Psoas muscle (tissue), 8 donors: Measurements from ENCODE around the gene APBB1IP. TPM values are rescaled to one million over a fixed set of nuclear protein-coding genes. Genes with fewer than 3 reads are reported as not detected.

Experiments used
- ATAC-seq, 4 donors: fragments of 200-7000 bp; cut with Tn5 transposase; one replicate each; pipeline ENCODE4 v1.9.1; 2020; ENCODE audit warnings: moderate library complexity in 3 of 4, mild to moderate bottlenecking in 2 of 4
- DNase-seq, 2 donors: peaks; one replicate each; pipeline ENCODE4 v3.0.0-alpha.2; 2020
- H3K27ac ChIP-seq: fragments of 200-600 bp; one replicate; pipeline ENCODE4 v1.8.0; 2022
- H3K27me3 ChIP-seq, 3 donors: fragments of 200-600 bp in 1 of 3; one replicate each; pipeline versions ENCODE4 v1.6.1 to v1.8.0; 2013 to 2022; ENCODE audit warnings: low read length in 2 of 3, mild to moderate bottlenecking in 2 of 3, moderate library complexity in 1 of 3; ENCODE audit not compliant: insufficient read depth in 3 of 3
- H3K36me3 ChIP-seq, 2 donors: fragments of 200-600 bp in 1 of 2; one replicate each; pipeline versions ENCODE4 v1.6.1 to v1.8.0; 2013 to 2022; ENCODE audit warnings: low read depth in 1 of 2, mild to moderate bottlenecking in 1 of 2, moderate library complexity in 1 of 2; ENCODE audit not compliant: insufficient read depth in 1 of 2
- H3K4me1 ChIP-seq: fragments of 200-600 bp; one replicate; pipeline ENCODE4 v1.8.0; 2022
- H3K4me3 ChIP-seq: fragments of 200-600 bp; one replicate; pipeline ENCODE4 v1.8.0; 2022; ENCODE audit warnings: mild to moderate bottlenecking
- H3K9me3 ChIP-seq: fragments of 200-600 bp; one replicate; pipeline ENCODE4 v1.8.0; 2022
- CTCF ChIP-seq: fragments of 200-600 bp; IDR thresholded peaks from one replicate; pipeline ENCODE4 v1.8.0; 2022; ENCODE audit warnings: antibody characterized with exemption
- WGBS, 3 donors: extraction: QIAGEN DNeasy Blood & Tissue Kit; methylation state at CpG; one replicate each; pipeline versions ENCODE4 v1.1.6 to v1.1.7; 2013; 5-methylcytosine and 5-hydroxymethylcytosine counted together
- intact Hi-C, 2 donors: fragments of 100-400 bp; cut with DNase I; formaldehyde crosslinking; loops; one replicate each; pipeline versions ENCODE4 v1.11.0 to v1.14.2; 2022
- polyA plus RNA-seq, 3 donors: library from polyadenylated mRNA; stranded (reverse); fragments of 200-250 nt; gene quantifications; one replicate each; pipeline ENCODE4 v1.2.3, GENCODE V29; 2013
- total RNA-seq, 4 donors: library from RNA; stranded (reverse); fragmentation: NEBNext Ultra II Directional in 2 of 4; extraction: Animal tissue kit (Norgen Biotek cat#: 25700) in 2 of 4; gene quantifications; one replicate each; pipeline versions ENCODE4 v1.2.1 to v1.2.4, GENCODE V29; 2021 to 2023
- donor health status: healthy with polysubstance abuse.
- donor health status: DM: no; HTN: no; CAD: no; lungs with moderate emphysema.
- donor health status: Bipolar disorder and iron deficiency.
- donor health status: healthy.
- donor health status: DM: yes; HTN: yes; CAD: no.
- donor health status: DM: no; HTN: no; CAD: no.
- donor health status: DM: no; HTN: no; CAD: no.
- donor health status: DM: yes; HTN: yes; CAD: no.

Gene APBB1IP
- total and polyA plus RNA-seq, 7 donors = 0.25 to 2.8 (median 0.86) TPM

DNA sequence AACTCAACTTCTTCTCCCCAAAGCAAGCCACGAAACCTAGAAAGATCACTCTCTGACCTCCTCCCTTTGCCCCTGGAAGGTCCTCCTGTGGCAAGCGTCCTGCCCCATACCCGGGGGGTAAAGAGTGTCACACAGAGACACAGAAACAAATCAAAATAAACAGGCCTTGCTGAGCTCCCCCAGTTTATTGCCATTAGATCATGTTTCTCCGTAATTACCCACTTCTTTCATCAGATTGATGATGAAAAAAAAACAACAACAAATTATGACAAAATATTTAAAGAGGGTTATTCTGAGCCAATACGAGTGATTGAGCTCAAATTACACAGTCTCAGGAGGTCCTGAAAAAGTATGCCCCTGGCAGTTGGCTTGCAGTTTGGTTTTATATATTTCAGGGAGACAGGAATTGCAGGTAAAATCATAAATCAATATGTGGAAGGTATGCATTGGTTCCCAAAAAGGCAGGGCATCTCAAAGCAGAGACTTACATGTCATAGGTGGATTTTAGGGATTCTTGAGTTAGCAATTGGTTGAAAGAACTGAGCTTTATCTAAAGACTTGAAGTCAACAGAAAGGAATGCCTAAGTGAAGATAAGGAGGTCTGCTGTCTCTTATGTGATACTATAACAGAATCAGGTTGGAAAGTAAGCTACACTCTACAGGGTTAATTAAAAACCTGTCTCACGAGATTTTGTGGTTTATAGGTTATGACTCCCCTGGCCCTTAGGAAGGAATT is 86.2 kb downstream of the APBB1IP start:
- no peaks in the 10 kb centered on the region for H3K27me3 ChIP-seq
- ATAC-seq (no peak), DNase-seq (no peak)
- intact Hi-C loops = no loop called here
- no peaks in the 10 kb centered on the region for H3K4me1 ChIP-seq
- no peak overlapping the region for H3K4me3 ChIP-seq
- H3K27ac ChIP-seq = no peak overlapping the region
- 24 to 35% (median 30%) methylated on average over 6 of the region's 6 CpGs for WGBS, 3 donors
- no peak for TF ChIP-seq CTCF
- H3K9me3 ChIP-seq = no peaks in the 10 kb centered on the region
- no peaks in the 10 kb centered on the region for H3K36me3 ChIP-seq

GRCh38 chr10:26525586-26525985 is 87.4 kb downstream of the APBB1IP start:
- Histone ChIP-seq H3K27me3 (no peaks in the 10 kb centered on the region), H3K27ac (no peak overlapping the region), H3K4me3 (no peak overlapping the region), H3K9me3 (no peaks in the 10 kb centered on the region), H3K4me1 (no peaks in the 10 kb centered on the region), H3K36me3 (no peaks in the 10 kb centered on the region)
- no peak for TF ChIP-seq CTCF
- no peak for DNase-seq
- intact Hi-C loops = no loop called here
- 57 to 71% (median 62%) methylated on average over 3 of the region's 3 CpGs for WGBS, 3 donors
- ATAC-seq = no peak

DNA sequence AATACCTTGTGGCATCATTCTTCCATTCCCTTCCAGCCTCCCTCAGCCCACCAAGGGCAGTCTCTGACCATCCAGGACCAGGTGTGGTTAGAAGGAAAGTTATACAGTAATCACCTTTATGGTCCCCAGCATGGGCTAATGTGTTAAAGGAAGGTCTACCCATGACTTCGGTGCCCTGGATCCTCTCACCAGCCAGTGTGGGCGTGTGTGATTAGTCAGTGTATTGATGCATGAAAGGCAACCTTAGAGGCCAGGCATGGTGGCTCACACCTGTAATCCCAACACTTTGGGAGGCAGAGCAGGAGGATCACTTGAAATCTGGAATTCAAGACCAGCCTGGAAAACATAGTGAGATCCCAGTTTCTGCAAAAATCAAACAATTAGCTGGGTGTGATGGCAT is 88.9 kb downstream of the APBB1IP start:
- 85 to 90% (median 89%) methylated on average over 2 of the region's 2 CpGs for WGBS, 3 donors
- Histone ChIP-seq H3K4me1 (no peaks in the 10 kb centered on the region), H3K4me3 (no peak overlapping the region), H3K36me3 (no peaks in the 10 kb centered on the region), H3K9me3 (no peaks in the 10 kb centered on the region), H3K27ac (no peak overlapping the region), H3K27me3 (no peaks in the 10 kb centered on the region)
- TF ChIP-seq CTCF = no peak
- DNase-seq (no peak), ATAC-seq (no peak)
- intact Hi-C loops = no loop called here

GRCh38 chr10:26528048-26528447 is 89.9 kb downstream of the APBB1IP start:
- Histone ChIP-seq H3K27ac (no peak overlapping the region), H3K4me3 (no peak overlapping the region), H3K4me1 (no peaks in the 10 kb centered on the region), H3K9me3 (no peaks in the 10 kb centered on the region), H3K27me3 (no peaks in the 10 kb centered on the region), H3K36me3 (no peaks in the 10 kb centered on the region)
- intact Hi-C loops = no loop called here
- 74 to 81% (median 75%) methylated on average over 5 of the region's 5 CpGs for WGBS, 3 donors
- ATAC-seq (no peak), DNase-seq (no peak)
- no peak for TF ChIP-seq CTCF
